Measurements from ENCODE around the gene TRAK1. TPM values are rescaled to one million over a fixed set of nuclear protein-coding genes. Genes with fewer than 3 reads are reported as not detected.

The TRAK1 gene
- total and polyA plus RNA-seq, 10 of the 15 experiments (the other 5 are each of a cell fraction or from before 2014, with no cell fraction given): 6.6 to 46.2 (median 23.7) TPM

DNA sequence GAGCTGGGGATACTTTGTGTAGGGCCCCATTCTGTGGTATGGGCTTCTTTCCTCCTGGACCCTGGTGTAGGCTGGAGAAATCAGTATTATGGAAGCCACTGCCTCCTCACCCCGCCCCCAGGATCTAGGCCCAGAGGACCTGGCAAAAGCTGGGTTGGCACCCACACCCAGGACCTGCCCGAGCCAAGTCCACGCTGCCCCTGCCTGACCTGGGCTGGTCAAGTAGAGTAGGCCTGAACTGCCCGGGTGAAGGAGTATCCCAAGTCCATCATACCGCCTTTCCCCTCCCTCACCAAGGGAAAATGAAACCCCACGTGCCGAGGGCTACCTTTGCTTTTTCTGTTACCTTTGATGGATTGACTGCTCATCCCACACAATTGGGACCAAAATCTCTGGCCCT, 37.7 kb upstream of the TRAK1 start (continued):
- TF ChIP-seq, protein P1, sequence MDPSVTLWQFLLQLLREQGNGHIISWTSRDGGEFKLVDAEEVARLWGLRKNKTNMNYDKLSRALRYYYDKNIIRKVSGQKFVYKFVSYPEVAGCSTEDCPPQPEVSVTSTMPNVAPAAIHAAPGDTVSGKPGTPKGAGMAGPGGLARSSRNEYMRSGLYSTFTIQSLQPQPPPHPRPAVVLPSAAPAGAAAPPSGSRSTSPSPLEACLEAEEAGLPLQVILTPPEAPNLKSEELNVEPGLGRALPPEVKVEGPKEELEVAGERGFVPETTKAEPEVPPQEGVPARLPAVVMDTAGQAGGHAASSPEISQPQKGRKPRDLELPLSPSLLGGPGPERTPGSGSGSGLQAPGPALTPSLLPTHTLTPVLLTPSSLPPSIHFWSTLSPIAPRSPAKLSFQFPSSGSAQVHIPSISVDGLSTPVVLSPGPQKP (IDR thresholded peaks at IDR 0.05; ENCODE audit: low read depth, low read length): no peak
- no peak for TF ChIP-seq YBX1 (IDR thresholded peaks at IDR 0.05)

DNA sequence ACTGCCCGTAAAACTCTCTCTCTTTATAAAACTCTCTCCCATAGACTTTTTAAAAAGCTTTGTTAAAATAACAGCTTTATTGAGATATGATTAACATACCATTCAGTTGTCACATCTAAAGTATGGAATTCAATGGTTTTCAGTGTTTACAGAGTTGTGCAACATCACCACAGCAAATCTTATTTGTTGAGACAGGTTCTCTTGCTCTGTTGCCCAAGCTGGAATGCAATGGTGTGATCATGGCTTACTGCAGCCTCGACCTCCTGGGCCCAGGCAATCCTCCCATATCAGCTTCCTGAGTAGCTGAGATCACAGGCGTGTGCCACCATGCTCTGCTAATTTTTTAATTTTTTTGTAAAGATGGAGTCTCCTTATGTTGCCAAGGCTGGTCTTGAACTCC, 35.9 kb upstream of the TRAK1 start:
- ATAC-seq: no peak
- intact Hi-C loops (cut with micrococcal nuclease; ENCODE audit: unreplicated experiment): no loop called here
- H4K20me1 ChIP-seq (ENCODE audit: control insufficient read depth, insufficient read depth): peaks cover 4% of the 10 kb centered on the region; the same call in 1 of the 2 replicates
- H3K9ac ChIP-seq (ENCODE audit: control insufficient read depth, insufficient read depth, low read length): no peak overlapping the region
- no TSS peak for BruUV-seq (replicated peaks)
- H3K9me3 ChIP-seq (replicated peaks; ENCODE audit: control insufficient read depth, insufficient read depth, low read length): no peaks in the 10 kb centered on the region
- ChIA-PET CTCF (interaction anchor here (1.2 kb wide), 1 partner anchor 30 kb away, joined by 3 read pairs; no protein-coding TSS in a partner anchor), SMC1A (ENCODE audit: uncharacterized antibody, unreplicated experiment) (interaction anchor here (0.8 to 1.9 kb wide), 7 partner anchors 9 to 46 kb away, joined by 3 to 6 read pairs (median 4); no protein-coding TSS in a partner anchor), POLR2A (interaction anchor here (1.4 kb wide), 1 partner anchor 9 kb away, joined by 6 read pairs; no protein-coding TSS in a partner anchor), RAD21 (ENCODE audit: unreplicated experiment) (no interaction called here)
- H3K36me3 ChIP-seq (ENCODE audit: control insufficient read depth in 2 of 2, insufficient read depth in 2 of 2, low read length in 1 of 2): no peaks in the 10 kb centered on the region; a peak in 1 of 4 replicates
- H3K4me1 ChIP-seq (ENCODE audit: control insufficient read depth, insufficient read depth, low read length): peaks cover 34% of the 10 kb centered on the region
- no peak overlapping the region for H2AFZ ChIP-seq (ENCODE audit: control insufficient read depth, low read depth, low read length)
- H3K27ac ChIP-seq (ENCODE audit: control insufficient read depth, insufficient read depth): no peak overlapping the region
- 95% methylated on average over 3 of the region's 3 CpGs for WGBS (ENCODE audit: insufficient coverage, insufficient replicate concordance, low lambda C conversion rate, missing lambda C conversion rate)
- no peak for DNase-seq (ENCODE audit: low read depth, low spot score)
- peaks cover 77% of the 10 kb centered on the region for H3K79me2 ChIP-seq (ENCODE audit: control insufficient read depth, insufficient read depth, low read length)
- FAIRE-seq: no peak
- no peak overlapping the region for H3K4me2 ChIP-seq (ENCODE audit: control insufficient read depth, insufficient read depth)
- no peaks in the 10 kb centered on the region for H3K27me3 ChIP-seq (replicated peaks in 1 of 2; ENCODE audit: control insufficient read depth in 2 of 2, insufficient read depth in 2 of 2, low read length in 1 of 2)
- in situ Hi-C loops (cut with MboI): no loop called here
- H3K4me3 ChIP-seq: no peak overlapping the region
- TF ChIP-seq MTA2 (IDR thresholded peaks at IDR 0.05; ENCODE audit: low read depth) (no peak), SMAD5 (IDR thresholded peaks at IDR 0.05; ENCODE audit: low read depth) (no peak), RELA (IDR thresholded peaks at IDR 0.05; ENCODE audit: borderline replicate concordance, partially characterized antibody) (no peak), IKZF1 (conservative IDR thresholded peaks at IDR 0.05) (no peak), CBX5 (IDR thresholded peaks at IDR 0.05; ENCODE audit: low read depth) (no peak), KAT2A (conservative IDR thresholded peaks at IDR 0.05; ENCODE audit: control insufficient read depth, low read depth, low read length) (no peak), STAT1 (conservative IDR thresholded peaks at IDR 0.05) (no peak), ZNF207 (IDR thresholded peaks at IDR 0.05; ENCODE audit: borderline replicate concordance) (no peak), NFYB (IDR thresholded peaks at IDR 0.05; ENCODE audit: insufficient read depth, low read depth, low read length) (no peak)
- TF ChIP-seq, protein P2, sequence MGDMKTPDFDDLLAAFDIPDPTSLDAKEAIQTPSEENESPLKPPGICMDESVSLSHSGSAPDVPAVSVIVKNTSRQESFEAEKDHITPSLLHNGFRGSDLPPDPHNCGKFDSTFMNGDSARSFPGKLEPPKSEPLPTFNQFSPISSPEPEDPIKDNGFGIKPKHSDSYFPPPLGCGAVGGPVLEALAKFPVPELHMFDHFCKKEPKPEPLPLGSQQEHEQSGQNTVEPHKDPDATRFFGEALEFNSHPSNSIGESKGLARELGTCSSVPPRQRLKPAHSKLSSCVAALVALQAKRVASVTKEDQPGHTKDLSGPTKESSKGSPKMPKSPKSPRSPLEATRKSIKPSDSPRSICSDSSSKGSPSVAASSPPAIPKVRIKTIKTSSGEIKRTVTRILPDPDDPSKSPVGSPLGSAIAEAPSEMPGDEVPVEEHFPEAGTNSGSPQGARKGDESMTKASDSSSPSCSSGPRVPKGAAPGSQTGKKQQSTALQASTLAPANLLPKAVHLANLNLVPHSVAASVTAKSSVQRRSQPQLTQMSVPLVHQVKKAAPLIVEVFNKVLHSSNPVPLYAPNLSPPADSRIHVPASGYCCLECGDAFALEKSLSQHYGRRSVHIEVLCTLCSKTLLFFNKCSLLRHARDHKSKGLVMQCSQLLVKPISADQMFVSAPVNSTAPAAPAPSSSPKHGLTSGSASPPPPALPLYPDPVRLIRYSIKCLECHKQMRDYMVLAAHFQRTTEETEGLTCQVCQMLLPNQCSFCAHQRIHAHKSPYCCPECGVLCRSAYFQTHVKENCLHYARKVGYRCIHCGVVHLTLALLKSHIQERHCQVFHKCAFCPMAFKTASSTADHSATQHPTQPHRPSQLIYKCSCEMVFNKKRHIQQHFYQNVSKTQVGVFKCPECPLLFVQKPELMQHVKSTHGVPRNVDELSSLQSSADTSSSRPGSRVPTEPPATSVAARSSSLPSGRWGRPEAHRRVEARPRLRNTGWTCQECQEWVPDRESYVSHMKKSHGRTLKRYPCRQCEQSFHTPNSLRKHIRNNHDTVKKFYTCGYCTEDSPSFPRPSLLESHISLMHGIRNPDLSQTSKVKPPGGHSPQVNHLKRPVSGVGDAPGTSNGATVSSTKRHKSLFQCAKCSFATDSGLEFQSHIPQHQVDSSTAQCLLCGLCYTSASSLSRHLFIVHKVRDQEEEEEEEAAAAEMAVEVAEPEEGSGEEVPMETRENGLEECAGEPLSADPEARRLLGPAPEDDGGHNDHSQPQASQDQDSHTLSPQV (IDR thresholded peaks at IDR 0.05): no peak
- TF ChIP-seq, protein P3, sequence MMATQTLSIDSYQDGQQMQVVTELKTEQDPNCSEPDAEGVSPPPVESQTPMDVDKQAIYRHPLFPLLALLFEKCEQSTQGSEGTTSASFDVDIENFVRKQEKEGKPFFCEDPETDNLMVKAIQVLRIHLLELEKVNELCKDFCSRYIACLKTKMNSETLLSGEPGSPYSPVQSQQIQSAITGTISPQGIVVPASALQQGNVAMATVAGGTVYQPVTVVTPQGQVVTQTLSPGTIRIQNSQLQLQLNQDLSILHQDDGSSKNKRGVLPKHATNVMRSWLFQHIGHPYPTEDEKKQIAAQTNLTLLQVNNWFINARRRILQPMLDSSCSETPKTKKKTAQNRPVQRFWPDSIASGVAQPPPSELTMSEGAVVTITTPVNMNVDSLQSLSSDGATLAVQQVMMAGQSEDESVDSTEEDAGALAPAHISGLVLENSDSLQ (IDR thresholded peaks at IDR 0.05): no peak
- TF ChIP-seq, protein P4, sequence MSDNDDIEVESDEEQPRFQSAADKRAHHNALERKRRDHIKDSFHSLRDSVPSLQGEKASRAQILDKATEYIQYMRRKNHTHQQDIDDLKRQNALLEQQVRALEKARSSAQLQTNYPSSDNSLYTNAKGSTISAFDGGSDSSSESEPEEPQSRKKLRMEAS (IDR thresholded peaks at IDR 0.05; ENCODE audit: low read depth, low read length): no peak
- TF ChIP-seq, protein P5, sequence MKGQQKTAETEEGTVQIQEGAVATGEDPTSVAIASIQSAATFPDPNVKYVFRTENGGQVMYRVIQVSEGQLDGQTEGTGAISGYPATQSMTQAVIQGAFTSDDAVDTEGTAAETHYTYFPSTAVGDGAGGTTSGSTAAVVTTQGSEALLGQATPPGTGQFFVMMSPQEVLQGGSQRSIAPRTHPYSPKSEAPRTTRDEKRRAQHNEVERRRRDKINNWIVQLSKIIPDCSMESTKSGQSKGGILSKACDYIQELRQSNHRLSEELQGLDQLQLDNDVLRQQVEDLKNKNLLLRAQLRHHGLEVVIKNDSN (IDR thresholded peaks at IDR 0.05; ENCODE audit: borderline replicate concordance, extremely low read length, insufficient read depth, low read depth, low read length): no peak

Measured in GM12878 (cell line).